Neural cell (in vitro differentiated cells): ENCODE data around the gene HPS4. TPM values are rescaled to one million over a fixed set of nuclear protein-coding genes. Genes with fewer than 3 reads are reported as not detected.
A peak's percentile ranks its signal among the peaks of the same experiment; 100 is the strongest.
"Not testable (repeated sequence)": the region's sequence is repeated elsewhere in the genome, so short reads cannot be mapped to it uniquely, and the experiment has no call there.

Source experiments
- H2AFZ ChIP-seq: fragments of 200-600, 300-800 bp; sonication (generic), shearing (Covaris generic); 2 replicates; pipeline ENCODE4 v1.6.0; 2014; ENCODE audit warnings: low read depth, mild to moderate bottlenecking, antibody characterized with exemption, low read length, moderate library complexity
- H3F3A ChIP-seq: fragments of 200-600 bp; shearing (Covaris generic); 2 replicates; pipeline ENCODE4 v1.6.1; 2016; ENCODE audit warnings: mild to moderate bottlenecking, moderate library complexity, mixed read lengths, antibody characterized with exemption, low read length; ENCODE audit not compliant: insufficient read depth, poor library complexity, severe bottlenecking
- H3K27ac ChIP-seq: fragments of 200-600, 300-800 bp; sonication (generic), shearing (Covaris generic); 2 replicates; pipeline ENCODE4 v1.5.1; 2014; ENCODE audit warnings: mild to moderate bottlenecking, low read length, moderate library complexity
- H3K27me3 ChIP-seq: fragments of 300-800, 200-600 bp; sonication (generic), shearing (Covaris generic); 2 replicates; pipeline ENCODE4 v1.6.0; 2014; ENCODE audit warnings: mild to moderate bottlenecking, low read depth, low read length, moderate library complexity; ENCODE audit not compliant: insufficient read depth
- H3K36me3 ChIP-seq: fragments of 300-800, 200-600 bp; sonication (generic), shearing (Covaris generic); 2 replicates; pipeline ENCODE4 v1.5.1; 2014; ENCODE audit warnings: mild to moderate bottlenecking, antibody characterized with exemption, low read length, moderate library complexity; ENCODE audit not compliant: insufficient read depth
- H3K4me2 ChIP-seq: fragments of 300-800, 200-600 bp; sonication (generic), shearing (Covaris generic); 2 replicates; pipeline ENCODE4 v1.6.0; 2014; ENCODE audit warnings: mild to moderate bottlenecking, low read length
- H3K4me3 ChIP-seq: fragments of 300-800, 200-600 bp; sonication (generic), shearing (Covaris generic); 2 replicates; pipeline ENCODE4 v1.5.1; 2014; ENCODE audit warnings: mild to moderate bottlenecking, low read length, moderate library complexity
- H3K79me2 ChIP-seq: fragments of 200-600 bp; shearing (Covaris generic); replicated peaks from 2 replicates; pipeline ENCODE4 v1.6.0; 2014; ENCODE audit warnings: mild to moderate bottlenecking, low read length, moderate library complexity; ENCODE audit not compliant: insufficient read depth
- H3K9ac ChIP-seq: fragments of 300-800, 200-600 bp; sonication (generic), shearing (Covaris generic); 2 replicates; pipeline ENCODE4 v1.6.1; 2016; ENCODE audit warnings: mild to moderate bottlenecking, low read length, mixed read lengths
- H3K9me2 ChIP-seq: fragments of 200-600 bp; shearing (Covaris generic); 2 replicates; pipeline ENCODE4 v1.6.1; 2016; ENCODE audit warnings: mild to moderate bottlenecking, low read length, mixed read lengths; ENCODE audit not compliant: insufficient read depth
- H3K9me3 ChIP-seq: fragments of 200-600, 300-800 bp; sonication (generic), shearing (Covaris generic); 2 replicates; pipeline ENCODE4 v1.6.1; 2016; ENCODE audit warnings: mild to moderate bottlenecking, mixed run types, low read length, moderate library complexity, mixed read lengths
- H4K20me1 ChIP-seq: fragments of 200-600 bp; shearing (Covaris generic); 2 replicates; pipeline ENCODE4 v1.6.1; 2016; ENCODE audit warnings: mild to moderate bottlenecking, mixed run types; ENCODE audit not compliant: insufficient read depth
- EP300 ChIP-seq: fragments of 450-650 bp; conservative IDR thresholded peaks from 2 replicates; pipeline ENCODE4 v1.6.1; 2014; ENCODE audit warnings: antibody characterized with exemption, mild to moderate bottlenecking, moderate library complexity; ENCODE audit not compliant: poor library complexity, severe bottlenecking
- EZH2 ChIP-seq: fragments of 200-600, 300-800 bp; shearing (Covaris generic), sonication (generic); IDR thresholded peaks from 2 replicates; pipeline ENCODE4 v1.6.1; 2014; ENCODE audit warnings: antibody characterized with exemption, low read length, borderline replicate concordance, mild to moderate bottlenecking; ENCODE audit not compliant: insufficient read depth, poor library complexity, severe bottlenecking
- MXI1 ChIP-seq: fragments of 450-650 bp; conservative IDR thresholded peaks from 2 replicates; pipeline ENCODE4 v1.6.1; 2014; ENCODE audit warnings: antibody characterized with exemption, mild to moderate bottlenecking; ENCODE audit not compliant: poor library complexity, severe bottlenecking
- POLR2AphosphoS5 ChIP-seq: IDR thresholded peaks from 2 replicates; pipeline ENCODE4 v1.6.1; 2012
- RAD21 ChIP-seq: fragments of 450-650 bp; conservative IDR thresholded peaks from 2 replicates; pipeline ENCODE4 v1.6.1; 2014; ENCODE audit warnings: antibody characterized with exemption, mild to moderate bottlenecking, moderate library complexity
- SMC3 ChIP-seq: fragments of 450-650 bp; conservative IDR thresholded peaks from 2 replicates; pipeline ENCODE4 v1.6.1; 2014; ENCODE audit warnings: antibody characterized with exemption, mild to moderate bottlenecking, moderate library complexity; ENCODE audit not compliant: poor library complexity
- TAF1 ChIP-seq: IDR thresholded peaks from 2 replicates; pipeline ENCODE4 v1.6.1; 2012; ENCODE audit warnings: low read depth
- polyA plus RNA-seq: library from polyadenylated mRNA; depleted of rRNA; stranded (reverse); fragments of >200 nt; gene quantifications from 2 replicates; pipeline ENCODE4 v1.2.3, GENCODE V29; 2014
- TF ChIP-seq, protein P1 (sequence below): IDR thresholded peaks from 2 replicates; pipeline ENCODE4 v1.6.1; 2012; ENCODE audit warnings: borderline replicate concordance
- TF ChIP-seq, protein P2 (sequence below): fragments of 450-650 bp; IDR thresholded peaks from 2 replicates; pipeline ENCODE4 v1.5.1; 2014; ENCODE audit warnings: antibody characterized with exemption, mild to moderate bottlenecking, moderate library complexity; ENCODE audit not compliant: poor library complexity, severe bottlenecking

Gene HPS4
- polyA plus RNA-seq, 1 donor from 2014 or later: 54.1 TPM

DNA sequence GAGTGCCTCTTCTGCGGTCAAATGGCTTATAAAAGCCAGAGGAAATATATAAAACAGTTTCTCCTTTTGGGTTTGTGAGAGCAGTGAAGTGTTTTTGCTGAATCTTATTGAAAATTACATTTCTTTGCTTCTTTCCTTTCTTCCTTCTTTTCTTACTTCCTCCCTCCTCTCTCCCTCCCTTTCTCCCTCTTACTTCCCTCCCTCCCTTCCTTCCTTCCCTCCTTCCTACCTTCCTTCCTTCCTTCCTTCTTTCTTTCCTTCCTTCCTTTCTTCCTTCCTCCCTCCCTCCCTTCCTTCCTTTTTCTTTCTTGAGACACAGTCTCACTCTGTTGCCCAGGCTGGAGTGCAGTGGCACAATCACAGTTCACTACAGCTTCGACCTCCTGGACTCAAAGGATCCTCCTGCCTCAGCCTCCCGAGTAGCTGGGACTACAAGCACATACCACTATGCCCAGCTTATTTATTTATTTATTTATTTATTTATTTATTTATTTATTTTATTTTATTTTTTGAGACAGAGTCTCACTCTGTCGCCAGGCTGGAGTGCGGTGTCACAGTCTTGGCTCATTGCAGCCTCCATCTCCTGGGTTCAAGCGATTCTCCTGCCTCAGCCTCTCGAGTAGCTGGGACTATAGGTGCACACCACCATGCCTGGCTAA is 74.9 kb downstream of the HPS4 start:
- H3K9ac ChIP-seq: peak overlapping the region; percentile 34
- H3K27me3 ChIP-seq, H3K4me3 ChIP-seq: not testable (repeated sequence)

DNA sequence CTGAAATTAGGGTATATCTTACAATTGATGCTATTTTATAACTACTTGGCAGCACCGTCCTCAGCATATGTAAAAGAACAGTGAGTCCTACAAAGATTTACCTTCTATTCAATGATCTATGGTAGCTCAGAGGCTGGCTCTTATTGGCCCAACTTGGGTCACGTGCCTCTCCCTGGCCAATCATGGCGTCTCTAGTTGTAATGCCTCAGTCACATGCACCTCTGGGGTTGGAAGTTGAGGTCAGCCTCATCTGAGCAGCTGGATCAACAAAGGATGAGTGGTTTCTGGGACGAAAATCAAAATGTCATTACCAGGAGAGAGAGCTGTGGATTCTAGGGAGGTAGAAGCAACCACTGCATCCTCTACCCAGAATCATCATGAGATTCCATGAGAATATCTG is 77.5 kb downstream of the HPS4 start:
- H2AFZ ChIP-seq: no peak overlapping the region
- H3K9me3 ChIP-seq: no peaks in the 10 kb centered on the region
- no peak overlapping the region for H3K4me3 ChIP-seq
- H3K27ac ChIP-seq: no peak overlapping the region
- TF ChIP-seq POLR2AphosphoS5 (no peak), RAD21 (no peak), SMC3 (no peak), EP300 (no peak), TAF1 (no peak), MXI1 (no peak), EZH2 (no peak)
- TF ChIP-seq, protein P1, sequence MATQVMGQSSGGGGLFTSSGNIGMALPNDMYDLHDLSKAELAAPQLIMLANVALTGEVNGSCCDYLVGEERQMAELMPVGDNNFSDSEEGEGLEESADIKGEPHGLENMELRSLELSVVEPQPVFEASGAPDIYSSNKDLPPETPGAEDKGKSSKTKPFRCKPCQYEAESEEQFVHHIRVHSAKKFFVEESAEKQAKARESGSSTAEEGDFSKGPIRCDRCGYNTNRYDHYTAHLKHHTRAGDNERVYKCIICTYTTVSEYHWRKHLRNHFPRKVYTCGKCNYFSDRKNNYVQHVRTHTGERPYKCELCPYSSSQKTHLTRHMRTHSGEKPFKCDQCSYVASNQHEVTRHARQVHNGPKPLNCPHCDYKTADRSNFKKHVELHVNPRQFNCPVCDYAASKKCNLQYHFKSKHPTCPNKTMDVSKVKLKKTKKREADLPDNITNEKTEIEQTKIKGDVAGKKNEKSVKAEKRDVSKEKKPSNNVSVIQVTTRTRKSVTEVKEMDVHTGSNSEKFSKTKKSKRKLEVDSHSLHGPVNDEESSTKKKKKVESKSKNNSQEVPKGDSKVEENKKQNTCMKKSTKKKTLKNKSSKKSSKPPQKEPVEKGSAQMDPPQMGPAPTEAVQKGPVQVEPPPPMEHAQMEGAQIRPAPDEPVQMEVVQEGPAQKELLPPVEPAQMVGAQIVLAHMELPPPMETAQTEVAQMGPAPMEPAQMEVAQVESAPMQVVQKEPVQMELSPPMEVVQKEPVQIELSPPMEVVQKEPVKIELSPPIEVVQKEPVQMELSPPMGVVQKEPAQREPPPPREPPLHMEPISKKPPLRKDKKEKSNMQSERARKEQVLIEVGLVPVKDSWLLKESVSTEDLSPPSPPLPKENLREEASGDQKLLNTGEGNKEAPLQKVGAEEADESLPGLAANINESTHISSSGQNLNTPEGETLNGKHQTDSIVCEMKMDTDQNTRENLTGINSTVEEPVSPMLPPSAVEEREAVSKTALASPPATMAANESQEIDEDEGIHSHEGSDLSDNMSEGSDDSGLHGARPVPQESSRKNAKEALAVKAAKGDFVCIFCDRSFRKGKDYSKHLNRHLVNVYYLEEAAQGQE: no peak
- TF ChIP-seq, protein P2, sequence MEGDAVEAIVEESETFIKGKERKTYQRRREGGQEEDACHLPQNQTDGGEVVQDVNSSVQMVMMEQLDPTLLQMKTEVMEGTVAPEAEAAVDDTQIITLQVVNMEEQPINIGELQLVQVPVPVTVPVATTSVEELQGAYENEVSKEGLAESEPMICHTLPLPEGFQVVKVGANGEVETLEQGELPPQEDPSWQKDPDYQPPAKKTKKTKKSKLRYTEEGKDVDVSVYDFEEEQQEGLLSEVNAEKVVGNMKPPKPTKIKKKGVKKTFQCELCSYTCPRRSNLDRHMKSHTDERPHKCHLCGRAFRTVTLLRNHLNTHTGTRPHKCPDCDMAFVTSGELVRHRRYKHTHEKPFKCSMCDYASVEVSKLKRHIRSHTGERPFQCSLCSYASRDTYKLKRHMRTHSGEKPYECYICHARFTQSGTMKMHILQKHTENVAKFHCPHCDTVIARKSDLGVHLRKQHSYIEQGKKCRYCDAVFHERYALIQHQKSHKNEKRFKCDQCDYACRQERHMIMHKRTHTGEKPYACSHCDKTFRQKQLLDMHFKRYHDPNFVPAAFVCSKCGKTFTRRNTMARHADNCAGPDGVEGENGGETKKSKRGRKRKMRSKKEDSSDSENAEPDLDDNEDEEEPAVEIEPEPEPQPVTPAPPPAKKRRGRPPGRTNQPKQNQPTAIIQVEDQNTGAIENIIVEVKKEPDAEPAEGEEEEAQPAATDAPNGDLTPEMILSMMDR: no peak
- H3K9ac ChIP-seq: no peak overlapping the region
- no peaks in the 10 kb centered on the region for H3F3A ChIP-seq
- no peaks in the 10 kb centered on the region for H3K36me3 ChIP-seq
- no peaks in the 10 kb centered on the region for H3K27me3 ChIP-seq
- H3K4me2 ChIP-seq: no peak overlapping the region
- no peaks in the 10 kb centered on the region for H3K79me2 ChIP-seq
- no peaks in the 10 kb centered on the region for H4K20me1 ChIP-seq
- H3K9me2 ChIP-seq: no peaks in the 10 kb centered on the region

More for the DNA sequence above, 74.9 kb downstream of the HPS4 start:
- H3K4me2 ChIP-seq, H3K9me2 ChIP-seq, H3K79me2 ChIP-seq, H3K36me3 ChIP-seq, H3K9me3 ChIP-seq, H3F3A ChIP-seq, H4K20me1 ChIP-seq, H2AFZ ChIP-seq: not testable (repeated sequence)
- peak overlapping the region; percentile 95 for H3K27ac ChIP-seq
